Measurements from ENCODE around the gene MMP23B. TPM values are rescaled to one million over a fixed set of nuclear protein-coding genes. Genes with fewer than 3 reads are reported as not detected.

Gene MMP23B
- total RNA-seq, 1 donor from 2014 or later, result 68.7 TPM

DNA sequence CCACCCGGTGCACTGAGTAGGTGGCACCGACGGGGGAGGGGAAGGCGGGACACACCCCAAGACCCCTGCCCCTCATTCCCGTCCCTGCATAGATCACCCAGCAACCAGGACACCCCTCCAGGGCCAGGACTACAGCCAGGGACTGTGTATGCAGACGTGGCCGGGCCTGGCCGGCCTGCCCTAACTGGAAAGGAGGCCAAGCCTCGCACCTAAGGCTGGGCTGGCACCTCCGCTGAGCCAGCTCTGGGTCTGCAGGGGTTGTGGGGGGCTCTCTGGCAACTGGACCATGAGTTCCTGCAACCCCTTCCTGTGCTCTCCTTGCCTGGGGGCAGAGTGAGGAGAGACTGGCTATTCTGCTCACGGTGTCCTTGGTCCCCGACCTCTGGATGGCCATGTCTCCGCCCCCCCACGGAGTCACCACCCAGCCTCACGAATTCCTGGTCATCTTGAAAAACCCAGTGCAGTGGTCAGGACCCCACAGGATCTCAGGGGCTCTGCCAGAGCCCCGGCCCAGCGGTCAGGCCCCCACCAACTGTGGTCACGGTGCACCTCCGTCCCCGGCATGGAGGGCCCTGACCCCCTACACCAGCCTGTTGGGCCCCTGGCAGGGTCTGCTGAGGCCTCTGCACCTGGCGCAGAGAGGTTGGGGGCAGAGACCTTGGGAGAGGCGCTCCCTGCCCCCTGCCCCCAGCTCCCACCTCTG lies 31.0 kb upstream of the MMP23B start:
- peak; percentile 81 for DNase-seq (ENCODE audit: low spot score)
- TF ChIP-seq, protein P1, sequence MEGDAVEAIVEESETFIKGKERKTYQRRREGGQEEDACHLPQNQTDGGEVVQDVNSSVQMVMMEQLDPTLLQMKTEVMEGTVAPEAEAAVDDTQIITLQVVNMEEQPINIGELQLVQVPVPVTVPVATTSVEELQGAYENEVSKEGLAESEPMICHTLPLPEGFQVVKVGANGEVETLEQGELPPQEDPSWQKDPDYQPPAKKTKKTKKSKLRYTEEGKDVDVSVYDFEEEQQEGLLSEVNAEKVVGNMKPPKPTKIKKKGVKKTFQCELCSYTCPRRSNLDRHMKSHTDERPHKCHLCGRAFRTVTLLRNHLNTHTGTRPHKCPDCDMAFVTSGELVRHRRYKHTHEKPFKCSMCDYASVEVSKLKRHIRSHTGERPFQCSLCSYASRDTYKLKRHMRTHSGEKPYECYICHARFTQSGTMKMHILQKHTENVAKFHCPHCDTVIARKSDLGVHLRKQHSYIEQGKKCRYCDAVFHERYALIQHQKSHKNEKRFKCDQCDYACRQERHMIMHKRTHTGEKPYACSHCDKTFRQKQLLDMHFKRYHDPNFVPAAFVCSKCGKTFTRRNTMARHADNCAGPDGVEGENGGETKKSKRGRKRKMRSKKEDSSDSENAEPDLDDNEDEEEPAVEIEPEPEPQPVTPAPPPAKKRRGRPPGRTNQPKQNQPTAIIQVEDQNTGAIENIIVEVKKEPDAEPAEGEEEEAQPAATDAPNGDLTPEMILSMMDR (IDR thresholded peaks at IDR 0.05), result no peak
- Mint-ChIP-seq H3K9me3 (ENCODE audit: low read depth) (no peaks in the 10 kb centered on the region), H3K27me3 (ENCODE audit: low read depth) (peaks cover 8% of the 10 kb centered on the region), H3K36me3 (ENCODE audit: low read depth) (no peaks in the 10 kb centered on the region), H3K27ac (ENCODE audit: unreplicated experiment) (no peak overlapping the region), H3K4me3 (ENCODE audit: unreplicated experiment) (peak overlapping the region; percentile 61), H3K4me1 (ENCODE audit: low read depth) (peaks cover 11% of the 10 kb centered on the region)

DNA sequence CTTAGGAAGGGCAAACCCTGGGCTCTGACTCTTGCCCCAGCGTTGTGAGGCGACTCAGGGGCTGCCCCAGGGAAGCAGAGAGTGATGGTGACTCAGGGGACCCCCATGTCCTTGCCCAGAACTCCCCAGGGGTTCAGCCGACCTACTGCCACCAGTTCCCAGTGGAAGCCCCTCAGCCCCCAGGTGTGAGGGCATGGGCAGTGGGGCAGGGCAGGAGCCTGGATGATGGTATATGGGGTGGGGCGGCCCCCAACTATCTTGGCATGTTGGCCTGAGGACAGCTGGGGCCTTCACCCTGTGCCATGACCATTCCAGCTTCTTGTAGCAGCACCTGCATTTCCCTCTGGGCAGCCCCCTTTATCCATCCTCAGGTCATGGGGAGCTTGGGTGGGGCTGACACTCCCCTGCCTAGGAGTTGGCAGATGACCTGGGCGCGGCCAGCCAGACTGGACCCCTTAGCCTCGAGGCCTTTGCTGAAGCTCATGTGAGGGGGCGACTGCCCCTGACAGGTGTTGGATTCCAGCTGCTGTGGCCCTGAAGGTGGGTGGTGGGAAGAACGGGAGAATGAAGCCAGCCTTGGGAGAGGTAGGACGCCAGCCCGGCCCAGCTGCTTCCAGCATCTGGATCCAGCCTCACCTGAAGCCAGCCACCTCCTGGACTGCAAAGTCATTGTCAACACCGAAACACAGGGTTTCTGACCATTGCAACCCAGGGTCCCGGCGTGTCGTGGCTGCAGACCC lies 30.2 kb upstream of the MMP23B start:
- H3K27me3 Mint-ChIP-seq (ENCODE audit: low read depth), result peaks cover 8% of the 10 kb centered on the region
- no peak overlapping the region for H3K4me3 Mint-ChIP-seq (ENCODE audit: unreplicated experiment)
- H3K4me1 Mint-ChIP-seq (ENCODE audit: low read depth), result peaks cover 11% of the 10 kb centered on the region
- no peak overlapping the region for H3K27ac Mint-ChIP-seq (ENCODE audit: unreplicated experiment)
- TF ChIP-seq, protein P1 (IDR thresholded peaks at IDR 0.05), result no peak
- DNase-seq (ENCODE audit: low spot score), result no peak
- no peaks in the 10 kb centered on the region for H3K36me3 Mint-ChIP-seq (ENCODE audit: low read depth)
- no peaks in the 10 kb centered on the region for H3K9me3 Mint-ChIP-seq (ENCODE audit: low read depth)

DNA sequence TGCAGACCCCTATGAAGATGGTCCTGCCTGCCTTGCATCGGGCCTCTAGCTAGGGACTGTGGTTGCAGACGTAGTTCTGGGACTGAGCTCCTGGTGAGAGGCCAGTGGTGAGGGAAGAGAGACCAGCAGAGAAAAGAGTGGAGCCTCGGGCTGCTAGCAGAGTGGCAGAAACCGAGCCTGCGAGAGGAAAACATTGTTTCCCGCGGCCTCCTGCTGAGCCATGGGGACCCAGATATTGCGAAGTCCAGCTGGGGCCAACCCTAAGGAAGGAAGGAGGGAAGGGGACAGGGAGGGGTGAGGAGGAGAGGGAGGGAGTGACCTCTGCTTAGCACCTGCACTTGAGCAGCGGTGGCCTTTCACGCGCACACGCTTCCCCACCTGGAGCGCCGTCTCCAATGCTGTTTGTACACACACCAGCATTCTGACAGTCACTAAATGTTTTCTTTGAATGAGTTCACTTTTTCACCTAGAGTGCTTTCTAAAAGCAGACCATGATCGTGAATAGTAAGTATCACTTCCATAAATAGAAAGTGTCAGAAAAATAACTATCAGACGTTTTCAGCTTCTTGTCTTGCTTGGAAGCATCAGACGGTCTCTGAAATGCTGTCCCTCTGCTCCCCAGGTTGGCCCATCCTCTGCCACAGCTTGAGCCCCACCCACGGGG lies 29.5 kb upstream of the MMP23B start:
- DNase-seq (ENCODE audit: low spot score), result no peak
- TF ChIP-seq, protein P1 (IDR thresholded peaks at IDR 0.05), result no peak
- Mint-ChIP-seq H3K36me3 (ENCODE audit: low read depth) (no peaks in the 10 kb centered on the region), H3K27ac (ENCODE audit: unreplicated experiment) (no peak overlapping the region), H3K9me3 (ENCODE audit: low read depth) (no peaks in the 10 kb centered on the region), H3K27me3 (ENCODE audit: low read depth) (peaks cover 8% of the 10 kb centered on the region), H3K4me1 (ENCODE audit: low read depth) (peaks cover 11% of the 10 kb centered on the region), H3K4me3 (ENCODE audit: unreplicated experiment) (no peak overlapping the region)

DNA sequence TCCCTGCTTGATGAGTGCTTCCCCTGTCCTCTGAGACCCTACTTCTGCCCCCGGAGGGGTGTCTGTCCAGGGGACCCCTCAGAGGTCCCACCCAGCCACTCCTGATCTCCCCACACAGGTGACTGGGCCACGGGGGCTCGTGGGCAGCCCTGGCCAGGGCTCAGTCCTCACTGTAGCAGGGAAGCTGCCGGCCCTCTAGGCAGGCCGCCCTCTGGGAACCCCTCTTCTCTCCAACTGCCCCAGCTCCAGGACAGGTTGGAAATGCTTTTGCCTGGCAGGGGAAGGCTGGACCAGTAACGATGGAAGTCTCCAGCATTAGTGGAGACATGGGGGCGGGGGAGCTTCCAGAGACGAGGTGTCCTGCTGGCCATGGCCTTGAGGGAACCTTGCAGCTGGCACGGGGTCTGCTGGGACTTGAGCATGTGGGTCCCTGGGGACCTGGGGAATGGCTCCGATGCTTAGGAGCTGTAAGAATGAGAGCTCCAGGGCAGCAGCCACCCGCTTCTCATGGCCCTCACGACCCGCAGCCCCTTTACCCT lies 28.9 kb upstream of the MMP23B start:
- Mint-ChIP-seq H3K36me3 (ENCODE audit: low read depth) (no peaks in the 10 kb centered on the region), H3K9me3 (ENCODE audit: low read depth) (no peaks in the 10 kb centered on the region), H3K4me1 (ENCODE audit: low read depth) (peaks cover 5% of the 10 kb centered on the region), H3K4me3 (ENCODE audit: unreplicated experiment) (no peak overlapping the region), H3K27ac (ENCODE audit: unreplicated experiment) (no peak overlapping the region), H3K27me3 (ENCODE audit: low read depth) (peaks cover 5% of the 10 kb centered on the region)
- DNase-seq (ENCODE audit: low spot score), result peak; percentile 82
- TF ChIP-seq, protein P1 (IDR thresholded peaks at IDR 0.05), result no peak
